ENCODE measurements around the gene CNDP1.

DNA sequence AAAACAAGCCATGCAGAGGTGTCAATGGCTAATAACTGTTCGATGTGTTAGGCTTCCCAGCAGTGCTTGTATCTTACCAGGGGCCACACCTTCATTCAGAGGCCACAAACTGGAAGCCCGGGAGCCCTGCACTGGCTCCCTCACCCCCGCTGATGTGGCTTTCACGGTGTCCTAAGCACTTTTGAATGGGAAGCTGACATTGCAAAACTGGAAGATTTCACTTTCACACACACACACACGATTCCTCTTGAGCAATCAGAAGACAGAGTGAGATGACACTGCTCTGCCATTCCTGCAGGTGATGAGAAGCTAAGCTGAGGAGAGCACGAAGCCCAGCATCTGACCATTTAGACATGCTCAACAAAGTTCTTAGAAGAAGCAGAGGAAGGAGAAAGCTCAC, 54.7 kb downstream of the CNDP1 start:
- TF ChIP-seq POLR2A (IDR thresholded peaks at IDR 0.05): no peak
- TF ChIP-seq, protein P1, sequence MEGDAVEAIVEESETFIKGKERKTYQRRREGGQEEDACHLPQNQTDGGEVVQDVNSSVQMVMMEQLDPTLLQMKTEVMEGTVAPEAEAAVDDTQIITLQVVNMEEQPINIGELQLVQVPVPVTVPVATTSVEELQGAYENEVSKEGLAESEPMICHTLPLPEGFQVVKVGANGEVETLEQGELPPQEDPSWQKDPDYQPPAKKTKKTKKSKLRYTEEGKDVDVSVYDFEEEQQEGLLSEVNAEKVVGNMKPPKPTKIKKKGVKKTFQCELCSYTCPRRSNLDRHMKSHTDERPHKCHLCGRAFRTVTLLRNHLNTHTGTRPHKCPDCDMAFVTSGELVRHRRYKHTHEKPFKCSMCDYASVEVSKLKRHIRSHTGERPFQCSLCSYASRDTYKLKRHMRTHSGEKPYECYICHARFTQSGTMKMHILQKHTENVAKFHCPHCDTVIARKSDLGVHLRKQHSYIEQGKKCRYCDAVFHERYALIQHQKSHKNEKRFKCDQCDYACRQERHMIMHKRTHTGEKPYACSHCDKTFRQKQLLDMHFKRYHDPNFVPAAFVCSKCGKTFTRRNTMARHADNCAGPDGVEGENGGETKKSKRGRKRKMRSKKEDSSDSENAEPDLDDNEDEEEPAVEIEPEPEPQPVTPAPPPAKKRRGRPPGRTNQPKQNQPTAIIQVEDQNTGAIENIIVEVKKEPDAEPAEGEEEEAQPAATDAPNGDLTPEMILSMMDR (IDR thresholded peaks at IDR 0.05): no peak
